Measurements from ENCODE around the gene DMWD.
A peak's percentile ranks its signal among the peaks of the same experiment; 100 is the strongest.
"Not testable (repeated sequence)": the region's sequence is repeated elsewhere in the genome, so short reads cannot be mapped to it uniquely, and the experiment has no call there.

The DMWD gene

DNA sequence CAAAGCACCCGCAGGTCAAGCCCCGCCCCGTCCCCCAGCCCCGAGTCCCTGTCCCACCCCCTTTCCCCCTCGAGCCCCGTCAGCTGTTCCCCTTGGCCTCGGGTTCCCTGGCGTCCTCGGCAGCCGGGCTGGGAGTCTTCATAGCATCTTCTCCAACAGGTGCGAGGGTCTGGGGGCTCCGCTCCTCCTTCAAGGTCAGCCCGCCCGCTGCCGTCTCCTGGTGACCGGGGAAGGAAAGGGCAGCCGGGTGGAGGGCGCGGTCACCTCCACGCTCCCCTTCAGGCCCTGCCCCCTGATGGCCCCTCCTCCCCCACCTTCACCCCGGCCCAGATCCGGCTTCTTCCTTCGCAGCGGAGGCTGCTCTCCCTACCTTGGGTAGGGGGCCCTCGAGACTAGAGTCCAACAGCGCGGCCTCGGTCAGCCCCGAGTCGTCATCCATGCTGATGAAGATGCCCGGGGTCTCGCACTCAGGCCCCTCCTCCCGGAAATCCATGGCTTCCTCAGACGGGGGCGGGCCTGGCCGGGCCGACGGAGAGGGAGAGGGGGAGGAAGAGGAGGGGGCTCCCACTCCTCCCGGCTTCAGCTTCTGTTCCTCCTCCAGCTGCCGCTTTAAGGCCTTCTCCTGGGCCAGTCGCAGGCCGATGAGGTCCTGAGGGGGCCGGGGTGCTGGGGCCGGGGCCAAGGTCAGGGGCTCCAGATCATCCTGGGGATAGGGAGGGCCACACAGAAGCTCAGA is 23.0 kb upstream of the DMWD start:
- DNase-seq: no peak

DNA sequence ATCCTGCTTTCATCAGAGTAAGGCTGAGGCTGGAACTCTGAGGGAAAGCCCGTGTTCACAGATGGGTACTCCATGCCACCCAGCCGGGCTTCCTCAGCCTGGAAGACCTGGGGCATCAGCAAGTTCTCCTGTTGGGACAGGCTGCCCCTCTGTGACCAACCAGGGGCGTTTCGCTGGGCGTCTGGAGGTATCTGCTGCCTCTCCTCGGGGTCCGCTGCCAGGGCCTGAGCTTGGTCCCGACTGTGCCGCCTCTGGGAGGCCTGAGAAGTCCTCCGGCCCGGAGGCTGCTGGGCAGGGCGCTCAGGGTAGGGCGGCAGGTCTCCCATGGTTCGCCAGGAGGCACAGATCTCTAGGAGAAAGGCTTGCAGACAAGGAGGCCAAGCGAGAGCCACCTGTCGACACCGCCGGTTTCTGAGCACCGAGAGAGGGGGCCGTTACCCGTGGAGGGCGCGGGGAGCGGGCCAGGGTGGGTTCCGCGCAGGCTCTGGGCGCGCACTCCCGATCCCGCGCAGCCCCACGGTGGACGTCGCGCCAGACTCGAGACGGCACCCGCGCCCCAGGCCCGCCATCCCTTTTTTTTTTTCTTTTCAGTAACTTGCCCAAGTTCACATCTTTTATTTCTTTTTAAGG is 22.3 kb upstream of the DMWD start, which contains the start of gene RSPH6A:
TSS of gene RSPH6A (minus strand) at position 458 of the 630 bp plus-strand sequence. CDS start at position 326, 132 bp downstream.
- no peak for DNase-seq

DNA sequence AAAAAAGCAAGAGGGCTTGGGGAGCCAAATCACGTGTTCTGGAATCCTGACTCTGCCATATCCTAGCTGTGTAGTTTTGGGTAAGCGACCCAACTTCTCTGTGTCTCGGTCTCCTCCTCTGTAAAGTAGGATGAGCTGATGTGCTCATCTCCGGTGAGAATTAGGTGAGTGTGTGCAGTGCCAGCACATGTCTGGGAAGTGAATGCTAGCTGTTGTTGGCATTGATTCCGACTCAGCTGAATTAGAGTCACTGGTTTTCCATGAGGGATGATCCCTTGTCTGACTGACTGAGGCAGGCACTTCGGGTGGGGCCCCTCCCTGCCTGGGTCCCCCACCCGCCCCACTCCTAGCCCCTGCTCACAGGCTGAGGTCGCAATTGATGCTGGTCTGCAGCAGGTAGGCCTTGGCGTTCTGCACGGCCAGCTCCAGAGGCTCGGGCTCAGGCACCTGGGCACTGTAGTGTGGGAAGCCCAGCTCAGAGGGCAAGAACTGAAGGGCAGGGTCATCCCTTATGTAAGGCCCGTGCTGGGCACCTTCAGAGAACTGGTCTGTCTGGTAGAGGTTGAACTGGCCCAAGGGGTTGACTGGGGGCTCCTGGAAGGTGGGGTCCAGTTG is 21.6 kb upstream of the DMWD start:
- DNase-seq: no peak

DNA sequence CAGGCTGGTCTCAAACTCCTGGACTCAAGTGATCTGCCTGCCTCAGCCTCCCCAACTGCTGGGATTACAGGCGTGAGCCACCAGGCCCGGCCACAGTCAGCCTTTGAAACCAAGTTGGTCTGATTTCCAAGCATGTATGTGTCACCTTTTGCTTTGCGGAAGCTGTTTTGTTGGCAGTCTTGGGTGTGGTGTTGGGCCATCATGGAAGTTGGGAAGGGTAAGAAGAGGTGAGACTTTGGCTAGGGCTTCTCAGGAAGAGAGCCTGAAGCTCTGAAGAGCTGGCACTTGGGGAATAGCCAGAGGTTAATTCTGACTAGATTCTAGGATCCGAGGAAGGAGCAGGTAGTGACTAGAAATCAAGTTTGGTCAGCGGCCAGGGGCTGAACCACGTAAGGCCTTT is 19.7 kb upstream of the DMWD start:
- no peak for DNase-seq

DNA sequence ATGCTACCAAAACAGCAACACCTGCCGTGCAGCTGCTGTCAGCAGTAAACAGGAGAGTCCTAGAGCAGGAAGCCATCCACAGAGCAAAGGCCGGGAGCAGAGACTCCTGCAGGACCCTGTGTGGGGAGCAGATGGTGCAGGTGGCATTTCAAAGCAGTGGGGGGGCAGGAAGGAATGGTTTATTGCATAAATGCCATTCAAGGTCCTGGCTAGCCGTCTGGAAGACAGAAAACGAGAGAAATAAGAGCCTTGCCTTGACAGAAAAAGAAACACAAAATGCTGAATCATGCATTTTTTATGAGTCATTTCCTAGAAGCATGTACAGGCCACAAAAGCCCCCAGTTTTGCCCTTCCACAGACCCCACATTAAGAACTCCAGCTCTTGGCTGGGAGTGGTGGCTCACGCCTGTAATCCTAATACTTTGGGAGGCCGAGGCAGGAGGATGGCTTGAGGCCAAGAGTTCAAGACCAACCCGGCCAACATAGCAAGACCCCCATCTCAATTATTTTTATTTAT is 17.1 kb upstream of the DMWD start:
- DNase-seq: no peak

DNA sequence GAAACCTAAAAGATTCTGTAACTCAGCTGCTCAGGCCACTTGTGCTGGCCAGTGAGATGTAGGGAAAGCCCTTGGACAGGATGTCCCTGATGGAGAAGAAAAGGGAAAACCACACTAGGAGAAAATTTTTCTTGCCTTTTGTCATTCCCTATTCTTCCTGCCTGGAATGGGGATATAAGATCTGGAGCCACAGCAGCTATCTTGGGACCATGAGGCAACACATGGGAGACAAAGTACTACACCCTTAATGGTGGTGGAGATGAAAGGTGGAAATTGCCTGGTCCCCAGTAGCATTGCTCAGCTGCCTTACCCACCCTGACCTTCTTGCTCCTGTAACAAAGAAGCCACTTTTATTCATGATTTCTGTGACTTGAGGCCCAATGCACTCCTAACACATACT is 13.1 kb upstream of the DMWD start:
- DNase-seq: no peak

DNA sequence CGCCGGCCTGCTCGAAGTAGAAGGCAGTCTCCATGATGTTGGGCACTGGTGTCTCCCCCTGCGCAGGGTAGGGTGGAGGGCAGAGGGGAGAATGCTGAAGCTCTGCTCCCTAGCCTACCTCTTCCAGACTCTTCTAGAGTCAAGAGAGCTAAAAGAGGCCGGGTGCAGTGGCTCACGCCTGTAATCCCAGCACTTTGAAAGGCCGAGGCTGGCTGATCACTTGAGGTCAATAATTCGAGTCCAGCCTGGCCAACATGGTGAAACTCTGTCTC is 12.2 kb upstream of the DMWD start:
- no peak for DNase-seq

DNA sequence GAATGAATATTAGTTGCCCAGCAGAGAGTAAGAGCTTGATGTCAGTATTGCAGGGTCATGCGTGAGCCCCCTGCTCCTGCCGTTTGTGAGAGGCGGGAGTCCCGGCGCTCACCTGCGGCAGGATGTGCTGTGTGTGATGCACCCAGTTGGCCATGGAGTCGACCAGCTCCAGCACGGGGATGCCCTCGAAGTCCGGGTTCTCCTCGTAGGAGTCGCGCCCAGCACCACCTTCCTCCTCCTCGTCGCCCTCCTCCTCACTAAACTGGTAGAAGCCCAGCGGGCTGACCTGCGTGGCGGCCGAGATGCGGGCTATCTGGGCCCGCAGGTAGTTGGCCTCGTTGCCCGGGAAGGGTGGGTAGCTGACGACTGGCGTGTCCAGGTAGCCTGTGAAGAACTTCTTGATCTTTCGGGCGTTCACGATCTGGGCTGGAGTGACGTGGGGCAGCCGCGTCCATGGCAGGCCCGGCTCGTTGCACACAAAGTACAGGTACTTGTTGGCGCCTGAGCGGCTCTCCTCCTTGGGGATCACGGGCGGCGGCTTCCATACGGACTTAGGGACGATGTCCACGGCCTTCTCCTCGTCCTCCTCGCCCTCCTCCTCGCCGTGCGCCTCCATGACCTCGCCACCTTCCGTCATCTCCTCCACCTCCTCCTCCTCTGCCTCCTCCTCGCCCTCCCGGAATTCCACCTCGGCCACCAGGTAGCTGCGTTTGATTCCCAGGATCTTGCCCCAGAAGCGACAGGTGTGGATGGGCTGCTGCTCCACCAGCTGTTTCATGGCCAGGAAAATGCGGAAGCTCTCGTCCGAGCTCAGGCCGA is 11.7 kb upstream of the DMWD start:
- DNase-seq: no peak

DNA sequence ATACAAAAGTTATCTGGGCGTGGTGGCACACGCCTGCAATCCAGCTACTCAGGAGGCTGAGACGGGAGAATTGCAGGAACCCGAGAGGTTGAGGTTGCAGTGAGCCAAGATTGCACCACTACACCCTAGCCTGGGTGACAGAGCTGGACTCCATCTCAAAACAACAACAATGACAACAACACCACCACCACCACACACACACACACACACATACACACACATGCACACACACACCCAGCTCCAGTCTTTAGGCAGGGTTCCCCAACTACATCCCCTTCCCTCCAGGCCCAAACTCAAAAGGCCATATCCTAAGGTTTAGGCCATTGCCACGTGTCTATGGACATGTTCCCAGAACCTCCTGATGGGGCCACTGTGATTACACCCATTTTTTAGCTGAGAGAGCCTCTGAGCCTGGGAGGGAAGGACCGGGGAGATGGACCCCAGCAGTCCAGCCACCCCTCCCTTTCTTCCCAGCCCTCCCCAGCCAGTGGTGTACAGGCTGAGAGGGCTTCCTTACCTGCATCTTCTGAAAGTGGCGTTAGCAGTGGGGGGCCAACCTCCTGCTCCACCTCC is 9.0 kb upstream of the DMWD start:
- DNase-seq: no peak

DNA sequence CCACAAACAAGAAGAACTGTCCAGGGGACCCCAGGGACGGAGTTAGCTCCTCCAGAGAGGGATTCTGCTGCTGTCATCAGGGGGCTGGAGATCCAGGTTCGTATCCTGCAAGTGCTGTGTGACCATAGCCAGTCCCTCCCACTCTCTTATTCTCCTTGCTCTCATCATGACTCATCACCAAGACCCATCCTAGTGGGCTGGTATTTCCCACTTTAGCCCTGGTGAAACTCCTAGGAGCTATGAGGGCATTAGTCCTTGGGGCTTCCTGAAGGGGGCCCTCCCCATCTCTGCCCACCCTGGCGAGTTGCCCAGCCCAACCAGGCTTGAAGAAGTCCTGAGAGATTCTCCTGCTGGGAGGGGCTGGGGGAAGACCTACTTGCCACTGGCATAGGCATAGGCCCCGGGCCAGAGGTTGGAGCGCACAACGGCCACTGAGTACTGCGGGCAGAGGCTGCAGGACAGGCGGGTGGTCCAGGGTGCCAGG is 7.5 kb upstream of the DMWD start:
- no peak for DNase-seq

DNA sequence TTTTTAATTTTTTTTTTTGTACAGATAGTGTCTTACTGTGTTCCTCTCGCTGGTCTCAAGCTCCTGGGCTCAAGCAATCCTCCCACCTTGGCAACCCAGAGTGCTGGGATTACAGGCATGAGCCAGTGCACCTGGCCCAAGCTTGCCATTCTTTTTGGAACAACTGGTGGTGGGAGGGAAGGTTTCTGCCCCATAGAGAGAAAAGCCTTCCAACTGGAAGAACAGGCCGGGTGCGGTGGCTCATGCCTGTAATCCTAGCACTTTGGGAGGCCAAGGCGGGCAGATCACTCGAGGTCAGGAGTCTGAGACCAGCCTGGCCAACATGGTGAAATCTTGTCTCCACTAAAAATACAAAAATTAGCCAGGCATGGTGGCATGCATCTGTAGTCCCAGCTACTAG is 6.9 kb upstream of the DMWD start:
- not testable (repeated sequence) for DNase-seq

DNA sequence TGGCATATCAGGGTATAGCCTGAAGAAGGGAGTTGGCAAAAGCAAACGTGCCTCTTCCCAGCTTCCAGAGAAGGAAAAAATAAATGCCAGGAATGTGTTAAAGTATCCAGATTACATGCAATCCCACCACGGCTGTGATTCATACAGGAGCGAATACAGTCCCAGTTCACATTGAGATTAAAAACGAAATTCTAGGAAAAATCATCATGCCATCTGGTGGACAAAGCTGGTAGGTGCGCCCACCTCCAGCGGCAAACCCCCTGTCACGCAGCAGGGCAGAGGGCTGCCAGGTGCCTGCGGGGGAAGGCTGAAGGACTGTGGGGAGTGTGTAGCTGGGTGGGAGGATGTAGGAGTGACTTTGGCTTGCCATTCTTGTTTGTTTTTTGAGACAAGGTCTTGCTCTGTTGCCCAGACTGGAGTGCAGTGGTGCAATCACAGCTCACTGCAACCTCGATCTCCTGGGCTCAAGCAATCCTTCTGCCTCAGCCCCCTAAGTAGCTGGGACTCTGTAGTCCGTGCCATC is 6.4 kb upstream of the DMWD start:
- DNase-seq: peak; percentile 57

DNA sequence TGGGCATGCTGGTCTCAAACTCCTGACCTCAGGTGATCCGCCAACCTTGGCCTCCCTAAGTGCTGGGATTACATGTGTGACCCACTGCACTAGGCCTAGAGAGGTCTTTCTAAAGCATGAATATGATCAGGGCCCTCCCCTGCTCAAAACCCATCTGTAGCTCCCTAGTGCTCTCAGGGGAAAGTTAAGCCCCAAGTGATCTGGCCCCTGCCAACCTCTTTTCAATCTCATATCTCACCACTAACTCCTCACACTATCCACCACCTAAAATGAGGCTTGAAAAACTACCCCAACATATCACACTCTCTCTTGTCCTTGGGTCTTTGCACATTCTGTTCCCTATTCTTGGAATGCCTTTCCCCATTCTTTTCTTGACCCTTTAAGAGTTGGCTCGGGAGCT is 2.0 kb upstream of the DMWD start:
- DNase-seq: no peak

DNA sequence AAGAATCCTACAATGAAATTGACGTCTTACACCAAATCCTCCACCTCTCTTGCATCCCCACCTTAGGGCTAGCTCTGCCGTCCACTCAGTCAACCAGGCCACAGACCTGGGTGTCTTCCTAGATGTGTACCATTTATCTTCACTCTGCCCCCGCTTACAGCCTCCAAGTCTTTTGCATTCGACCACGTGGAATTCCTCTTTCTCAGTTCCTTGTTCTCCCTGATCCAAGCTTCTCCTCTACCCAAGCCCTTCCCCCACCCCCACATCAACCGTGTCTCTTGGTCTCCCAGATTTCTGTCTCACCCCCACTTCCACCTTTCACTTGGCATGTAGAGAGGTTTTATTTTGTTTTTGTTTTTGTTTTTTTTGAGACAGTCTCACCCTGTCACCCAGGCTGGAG is 1.2 kb upstream of the DMWD start:
- DNase-seq: no peak

DNA sequence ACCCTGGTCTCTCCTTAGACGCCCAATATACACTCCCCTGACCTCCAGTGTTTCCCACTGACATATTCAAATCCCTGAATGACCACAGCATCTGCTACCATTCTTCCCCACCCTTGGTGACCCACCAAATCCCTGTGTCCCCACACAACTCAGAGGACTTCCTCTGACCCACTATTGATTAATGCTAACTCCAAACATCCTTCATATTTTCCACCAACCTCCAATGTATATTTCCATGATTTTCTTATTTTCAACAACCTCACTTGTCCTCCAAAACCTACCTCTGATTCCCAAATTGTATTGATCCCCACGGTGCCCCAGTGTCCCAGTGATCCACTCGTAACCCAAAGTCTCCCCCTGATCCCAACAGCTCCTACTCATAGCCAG is 526 bp upstream of the DMWD start:
- no peak for DNase-seq

DNA sequence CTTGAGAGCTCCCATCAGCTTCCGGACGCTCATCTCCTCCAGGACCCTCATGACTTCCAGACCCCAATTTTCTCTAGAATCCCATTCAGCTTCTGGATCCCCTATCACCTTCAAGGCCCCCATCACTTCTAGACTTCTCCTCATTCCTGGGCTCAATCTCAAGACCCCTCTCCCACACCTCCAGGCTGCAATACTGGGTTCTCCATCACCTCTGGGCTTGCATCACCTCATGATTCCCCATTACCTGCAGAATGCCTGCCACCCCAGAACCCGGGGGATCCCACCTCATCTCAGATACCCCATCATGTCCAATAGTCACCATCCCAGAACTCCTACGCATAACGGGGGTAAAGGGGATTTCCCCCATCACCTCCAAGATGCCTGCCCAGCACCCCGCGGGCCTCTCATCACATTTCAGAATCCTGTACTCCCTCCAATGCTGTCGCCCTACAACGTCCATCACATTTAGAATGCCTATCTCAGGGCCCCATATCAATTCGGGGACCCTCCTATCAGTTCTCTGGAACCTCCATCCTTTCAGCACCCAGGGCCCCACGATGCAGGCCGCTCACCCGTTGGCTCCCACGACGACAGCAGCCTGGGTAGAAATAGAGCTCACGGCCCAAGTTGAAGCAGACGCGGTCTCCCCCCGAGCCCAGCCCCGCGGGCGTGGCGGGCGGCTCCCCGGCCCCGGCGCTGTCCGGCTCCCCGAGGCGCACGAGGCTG is 738 bp downstream of the DMWD start:
- no peak for DNase-seq

DNA sequence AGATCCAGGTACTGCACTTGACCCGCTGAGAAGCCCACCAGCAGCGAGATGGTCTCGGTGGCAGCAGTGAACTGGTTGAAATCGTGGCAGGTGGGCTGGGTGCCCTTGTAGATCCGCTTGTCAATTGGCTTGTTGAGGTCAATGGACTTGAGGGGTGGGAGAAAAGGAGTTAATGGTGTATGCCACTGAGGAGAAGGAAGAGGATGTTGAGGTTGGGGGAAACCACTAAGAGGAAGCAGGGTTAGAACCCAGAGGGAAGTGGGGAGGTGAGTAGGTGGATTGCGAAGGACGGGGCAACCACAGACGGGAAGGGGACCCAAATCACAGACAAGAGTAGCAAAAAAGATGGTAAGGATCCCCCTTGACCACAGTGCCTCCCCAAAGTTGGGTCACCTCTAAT is 1.7 kb downstream of the DMWD start:
- DNase-seq: no peak

DNA sequence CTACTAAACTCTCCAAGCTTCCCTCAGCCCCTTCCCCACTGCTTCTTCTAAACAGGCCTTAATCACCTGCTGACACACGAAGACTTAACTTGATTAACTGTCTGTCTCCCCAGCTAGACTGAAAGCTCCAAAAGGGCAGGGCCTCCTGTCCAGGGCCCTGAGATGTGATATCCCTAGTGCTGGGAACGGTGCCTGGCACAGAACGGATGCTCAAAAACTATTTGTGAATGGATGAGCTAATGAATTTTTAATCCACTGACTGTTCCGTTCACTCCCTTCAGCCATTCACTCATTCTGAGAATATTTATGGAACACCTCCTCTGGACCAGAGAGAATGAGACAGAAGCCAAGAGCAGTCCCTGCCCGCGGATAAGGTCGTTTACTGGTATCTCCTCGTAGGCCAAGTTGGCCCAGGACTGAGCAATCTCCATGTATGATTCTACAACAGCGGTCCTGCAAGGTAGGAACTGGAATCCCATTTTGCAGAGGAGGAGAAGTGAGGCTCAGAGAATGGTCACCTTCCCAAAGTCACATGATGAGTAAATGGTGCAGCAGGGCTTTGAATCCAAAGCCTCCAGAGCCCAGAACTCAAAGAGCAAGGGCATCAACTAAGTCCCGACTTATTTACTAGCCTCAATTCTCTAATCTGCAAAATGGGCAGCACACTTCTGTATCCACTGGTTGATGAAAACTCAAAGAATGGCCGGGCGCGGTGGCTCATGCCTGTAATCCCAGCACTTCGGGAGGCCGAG is 3.4 kb downstream of the DMWD start:
- DNase-seq: no peak

DNA sequence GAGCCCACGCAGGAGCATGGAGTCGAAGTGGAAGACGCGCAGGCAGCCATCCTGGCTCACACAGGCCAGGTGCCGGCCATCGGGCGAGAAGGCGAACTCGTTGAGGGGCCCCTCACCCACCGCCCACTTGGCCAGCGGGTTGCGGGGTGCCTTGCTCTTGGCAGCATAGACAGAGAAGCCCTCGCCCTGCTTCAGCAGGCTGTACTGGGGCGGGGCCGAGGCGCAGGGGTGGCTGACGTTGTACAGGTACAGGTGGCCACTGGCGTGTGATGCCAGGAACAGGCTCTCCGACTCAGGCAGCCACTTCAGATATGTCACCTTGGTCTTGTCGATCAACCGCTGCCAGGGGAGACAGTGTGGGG is 6.1 kb downstream of the DMWD start:
- no peak for DNase-seq

DNA sequence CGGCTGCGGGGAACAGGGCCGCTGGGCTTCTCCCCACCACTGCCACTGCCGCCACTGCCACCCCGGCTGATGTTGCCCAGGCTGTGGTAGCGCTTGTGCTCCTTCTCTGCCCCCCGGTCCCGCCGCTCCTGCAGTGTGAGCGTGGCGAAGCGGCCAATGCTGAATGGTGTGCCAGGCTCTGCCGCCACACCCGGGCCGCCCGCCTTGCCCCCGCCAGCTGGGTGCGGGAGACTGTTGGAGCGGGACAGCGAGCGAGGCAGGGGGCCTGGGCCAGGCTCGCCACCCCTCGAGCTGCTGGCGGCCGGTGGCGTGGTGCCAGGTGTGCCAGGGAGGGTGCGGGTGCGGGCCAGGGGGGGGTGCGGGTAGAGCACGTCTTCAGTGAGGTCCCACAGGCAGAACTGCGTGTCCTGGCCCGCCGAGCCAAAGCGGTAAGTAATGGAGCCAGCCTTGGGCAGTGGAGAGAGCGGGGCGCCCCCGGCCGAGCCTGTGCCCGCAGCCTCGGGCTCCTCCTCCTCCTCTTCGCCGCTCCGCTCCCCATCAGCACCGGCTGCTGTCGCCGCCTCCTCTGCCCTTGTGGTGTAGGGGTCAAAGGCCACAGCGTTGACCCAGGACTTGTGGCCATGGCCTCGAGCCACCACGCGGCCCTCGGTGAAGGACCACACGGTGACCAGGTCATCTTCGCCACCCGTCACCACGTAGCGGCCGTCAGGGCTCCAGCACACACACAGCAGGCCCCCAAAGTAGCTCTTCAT is 6.7 kb downstream of the DMWD start:
- DNase-seq: no peak

DNA sequence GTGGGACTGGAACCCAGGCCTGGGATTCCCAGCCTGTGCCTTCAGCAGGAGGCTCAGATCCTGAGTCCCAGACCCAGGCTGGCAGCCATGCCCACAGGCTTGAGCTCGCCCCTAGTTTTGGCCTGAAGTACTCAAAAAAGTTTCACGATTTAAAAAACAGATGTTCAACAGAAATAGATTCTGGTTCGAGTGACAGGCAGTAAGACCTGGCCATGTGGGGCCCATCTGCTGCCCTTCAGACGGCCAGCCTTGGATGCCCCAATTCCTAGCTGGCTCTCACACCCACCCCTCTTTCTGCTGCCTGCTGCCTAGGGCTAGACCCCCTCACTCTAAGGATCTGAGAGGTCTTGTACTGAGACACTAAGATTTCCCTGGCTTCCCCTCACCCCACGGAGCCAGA is 7.5 kb downstream of the DMWD start:
- no peak for DNase-seq
